ENCODE results near the gene WLS.

- TF ChIP-seq CTCF (IDR thresholded peaks at IDR 0.05; ENCODE audit: low read length) (no peak), EZH2 (optimal IDR thresholded peaks at IDR 0.05; ENCODE audit: low read depth, low read length) (no peak)
These were observed 80.6 kb downstream of the WLS start for GRCh38 chr1:68151690-68152089.
